H1 (cell line): ENCODE data around the gene STIM2. TPM values are rescaled to one million over a fixed set of nuclear protein-coding genes. Genes with fewer than 3 reads are reported as not detected.

Experiments
- CTCF ChIA-PET: fragments of 300-600 bp; sonication (Branson Sonifier 250); formaldehyde crosslinking; loops from one replicate; lab custom pipeline; 2021; ENCODE audit not compliant: partially characterized antibody; lab: Charles Lee
- POLR2A ChIA-PET: fragments of 300-600 bp; sonication (Branson Sonifier 250); formaldehyde crosslinking; loops from one replicate; lab custom pipeline; 2021; ENCODE audit warnings: inconsistent platforms; ENCODE audit not compliant: partially characterized antibody; lab: Charles Lee
- DNase-seq, 2 experiments: peaks; one replicate each; pipeline versions ENCODE4 v3.0.0 to v3.0.0-alpha.2; 2010 to 2022; ENCODE audit warnings: low spot score in 2 of 2, low read depth in 1 of 2, mixed read lengths in 1 of 2
- FAIRE-seq: peaks from 2 replicates; lab custom pipeline; 2011; peaks lifted over from hg19 to GRCh38; lab: Jason Lieb, UNC
- H2AFZ ChIP-seq: 2 replicates; pipeline ENCODE4 v1.8.1; 2012; ENCODE audit warnings: low read length, inconsistent platforms
- H2AK5ac ChIP-seq: 2 replicates; pipeline ENCODE4 v1.6.1; 2013; ENCODE audit warnings: low read depth, low read length
- H2BK120ac ChIP-seq: replicated peaks from 2 replicates; pipeline ENCODE3; 2013; ENCODE audit warnings: low read depth, low read length, inconsistent platforms
- H2BK12ac ChIP-seq: 2 replicates; pipeline ENCODE4 v1.6.1; 2013; ENCODE audit warnings: low read depth, low read length
- H2BK15ac ChIP-seq: 2 replicates; pipeline ENCODE4 v1.6.1; 2013; ENCODE audit warnings: low read length
- H2BK20ac ChIP-seq: 2 replicates; pipeline ENCODE4 v1.6.1; 2013; ENCODE audit warnings: low read length
- H2BK5ac ChIP-seq: 2 replicates; pipeline ENCODE4 v1.6.1; 2013; ENCODE audit warnings: low read depth, low read length
- H3K14ac ChIP-seq: 2 replicates; pipeline ENCODE4 v1.6.1; 2013; ENCODE audit warnings: inconsistent platforms; ENCODE audit not compliant: insufficient read length
- H3K18ac ChIP-seq: 2 replicates; pipeline ENCODE4 v1.6.1; 2013; ENCODE audit warnings: low read length; ENCODE audit errors: extremely low read depth
- H3K23ac ChIP-seq: 2 replicates; pipeline ENCODE4 v1.6.1; 2013; ENCODE audit warnings: inconsistent platforms; ENCODE audit not compliant: insufficient read length
- H3K23me2 ChIP-seq: 2 replicates; pipeline ENCODE4 v1.6.1; 2013; ENCODE audit warnings: low read depth, low read length
- H3K27ac ChIP-seq: 2 replicates; pipeline ENCODE4 v1.6.1; 2011; ENCODE audit warnings: low read depth, low read length, inconsistent platforms
- H3K27me3 ChIP-seq, 4 experiments: replicated peaks in 1 of 4; 1 replicate in 1 of 4; 2 replicates in 3 of 4; pipeline versions ENCODE4 v1.6.1 to v1.8.1; 2011 to 2013; ENCODE audit warnings: low read length in 3 of 4, mild to moderate bottlenecking in 3 of 4, inconsistent platforms in 2 of 4, mixed read lengths in 2 of 4, moderate library complexity in 1 of 4; ENCODE audit not compliant: control insufficient read depth in 3 of 4, insufficient read depth in 3 of 4; ENCODE audit errors: extremely low read depth in 1 of 4
- H3K36me3 ChIP-seq, 4 experiments: 2 replicates each; pipeline versions ENCODE4 v1.6.1 to v1.8.1; 2011 to 2013; ENCODE audit warnings: mild to moderate bottlenecking in 4 of 4, low read length in 3 of 4, moderate library complexity in 2 of 4, control low read depth in 1 of 4, inconsistent platforms in 1 of 4; ENCODE audit not compliant: insufficient read depth in 4 of 4, control insufficient read depth in 2 of 4
- H3K4ac ChIP-seq: replicated peaks from 2 replicates; pipeline ENCODE3; 2013; ENCODE audit warnings: low read length, low read depth, mixed read lengths, inconsistent platforms; ENCODE audit not compliant: insufficient read length
- H3K4me1 ChIP-seq, 4 experiments: replicated peaks in 1 of 4; 1 replicate in 1 of 4; 2 replicates in 3 of 4; pipeline versions ENCODE4 v1.6.1 to v1.8.1; 2011 to 2013; ENCODE audit warnings: low read length in 3 of 4, inconsistent platforms in 2 of 4, mixed read lengths in 1 of 4; ENCODE audit not compliant: insufficient read depth in 4 of 4, control insufficient read depth in 3 of 4
- H3K4me2 ChIP-seq, 2 experiments: 2 replicates each; pipeline versions ENCODE4 v1.6.1 to v1.8.1; 2011 to 2013; ENCODE audit warnings: low read depth in 2 of 2, low read length in 2 of 2, control low read depth in 1 of 2, inconsistent platforms in 1 of 2, mild to moderate bottlenecking in 1 of 2; ENCODE audit not compliant: insufficient read depth in 1 of 2
- H3K4me3 ChIP-seq, 4 experiments: fragments of 200-600, 300-600 bp in 1 of 4; sonication (generic), shearing (Covaris generic), sonication (Bioruptor Twin) in 1 of 4; 2 replicates each; pipeline versions ENCODE4 v1.5.1 to v1.8.1; 2011 to 2016; ENCODE audit warnings: low read length in 4 of 4, low read depth in 3 of 4, control low read depth in 2 of 4, inconsistent platforms in 2 of 4, mild to moderate bottlenecking in 2 of 4, mixed read lengths in 1 of 4, moderate library complexity in 1 of 4; ENCODE audit not compliant: insufficient read depth in 2 of 4; ENCODE audit errors: extremely low read depth in 1 of 4
- H3K56ac ChIP-seq: replicated peaks from 2 replicates; pipeline ENCODE3; 2013; ENCODE audit warnings: low read depth, mild to moderate bottlenecking, mixed read lengths, low read length, inconsistent platforms; ENCODE audit not compliant: insufficient read length
- H3K79me1 ChIP-seq: 2 replicates; pipeline ENCODE4 v1.6.1; 2013; ENCODE audit warnings: low read depth, low read length, control low read depth
- H3K79me2 ChIP-seq, 2 experiments: 2 replicates each; pipeline versions ENCODE4 v1.6.1 to v1.8.1; 2012 to 2013; ENCODE audit warnings: low read length in 2 of 2, mild to moderate bottlenecking in 2 of 2, inconsistent platforms in 1 of 2; ENCODE audit not compliant: insufficient read depth in 2 of 2, control insufficient read depth in 1 of 2
- H3K9ac ChIP-seq, 4 experiments: replicated peaks in 1 of 4; 1 replicate in 1 of 4; 2 replicates in 3 of 4; pipeline versions ENCODE4 v1.6.1 to v1.8.1; 2011 to 2013; ENCODE audit warnings: low read depth in 3 of 4, low read length in 3 of 4, control low read depth in 2 of 4, mild to moderate bottlenecking in 2 of 4, moderate library complexity in 2 of 4, inconsistent platforms in 1 of 4; ENCODE audit errors: extremely low read depth in 1 of 4
- H3K9me3 ChIP-seq, 2 experiments: 2 replicates each; pipeline versions ENCODE4 v1.6.1 to v1.8.1; 2012 to 2013; ENCODE audit warnings: mild to moderate bottlenecking in 2 of 2, moderate library complexity in 2 of 2, control low read depth in 1 of 2, inconsistent platforms in 1 of 2, low read depth in 1 of 2, low read length in 1 of 2, mixed read lengths in 1 of 2; ENCODE audit not compliant: insufficient read depth in 2 of 2
- H4K20me1 ChIP-seq, 2 experiments: replicated peaks in 1 of 2; 2 replicates each; pipeline versions ENCODE3 to v1.8.1; 2011 to 2013; ENCODE audit warnings: inconsistent platforms in 2 of 2, low read length in 2 of 2, mild to moderate bottlenecking in 1 of 2; ENCODE audit not compliant: insufficient read depth in 2 of 2, control insufficient read depth in 1 of 2
- H4K5ac ChIP-seq: 2 replicates; pipeline ENCODE4 v1.6.1; 2013; ENCODE audit warnings: low read length, low read depth, mixed read lengths, inconsistent platforms; ENCODE audit not compliant: insufficient read length
- H4K8ac ChIP-seq: 2 replicates; pipeline ENCODE4 v1.8.0; 2013; ENCODE audit warnings: mild to moderate bottlenecking, moderate library complexity, low read length, inconsistent platforms; ENCODE audit not compliant: insufficient read depth; ENCODE audit errors: extremely low read depth
- H4K91ac ChIP-seq: replicated peaks from 2 replicates; pipeline ENCODE3; 2013; ENCODE audit warnings: low read length, mixed read lengths, inconsistent platforms; ENCODE audit not compliant: insufficient read length
- CBX8 ChIP-seq: fragments of 300-800, 300-1000 bp; sonication (generic); IDR thresholded peaks from 2 replicates; pipeline ENCODE4 v1.7.1; 2016; ENCODE audit warnings: low read depth, low read length, borderline replicate concordance
- CEBPB ChIP-seq: IDR thresholded peaks from 2 replicates; pipeline ENCODE4 v1.6.1; 2012; ENCODE audit warnings: low read depth, low read length
- CHD1 ChIP-seq: IDR thresholded peaks from 2 replicates; pipeline ENCODE4 v1.6.1; 2012; ENCODE audit warnings: low read depth, low read length, improper control_type of control experiment
- EP300 ChIP-seq, 2 experiments: IDR thresholded peaks; 1 replicate in 1 of 2; 2 replicates in 1 of 2; pipeline ENCODE4 v1.6.1; 2011 to 2012; ENCODE audit warnings: low read depth in 2 of 2, low read length in 2 of 2, mild to moderate bottlenecking in 2 of 2, borderline replicate concordance in 1 of 2, inconsistent platforms in 1 of 2, moderate library complexity in 1 of 2
- KDM1A ChIP-seq: fragments of 200-600, 300-600 bp; sonication (generic); IDR thresholded peaks from 2 replicates; pipeline ENCODE4 v1.7.1; 2016; ENCODE audit warnings: mild to moderate bottlenecking, low read length, borderline replicate concordance
- MAFK ChIP-seq: IDR thresholded peaks from 2 replicates; pipeline ENCODE4 v1.6.1; 2012; ENCODE audit warnings: low read depth, mild to moderate bottlenecking, improper control_type of control experiment, low read length
- POLR2AphosphoS5 ChIP-seq: IDR thresholded peaks from 2 replicates; pipeline ENCODE4 v1.6.1; 2011; ENCODE audit warnings: low read depth, low read length
- RXRA ChIP-seq: IDR thresholded peaks from 2 replicates; pipeline ENCODE4 v1.6.1; 2011; ENCODE audit warnings: low read depth, mild to moderate bottlenecking, low read length, moderate library complexity; ENCODE audit not compliant: insufficient read depth
- SIN3A ChIP-seq, 2 experiments: IDR thresholded peaks in 1 of 2; conservative IDR thresholded peaks in 1 of 2; 2 replicates each; pipeline ENCODE4 v1.6.1; 2011 to 2012; ENCODE audit warnings: low read length in 2 of 2, improper control_type of control experiment in 1 of 2, low read depth in 1 of 2, mild to moderate bottlenecking in 1 of 2
- SIX5 ChIP-seq: IDR thresholded peaks from 2 replicates; pipeline ENCODE4 v1.6.1; 2011; ENCODE audit warnings: mild to moderate bottlenecking, low read depth, low read length
- SP1 ChIP-seq: IDR thresholded peaks from 2 replicates; pipeline ENCODE4 v1.6.1; 2011; ENCODE audit warnings: low read depth, low read length
- TCF12 ChIP-seq: IDR thresholded peaks from 2 replicates; pipeline ENCODE4 v1.6.1; 2011; ENCODE audit warnings: low read depth, mild to moderate bottlenecking, low read length
- WGBS, 2 experiments: shearing (Covaris generic) in 1 of 2; methylation state at CpG; one replicate each; pipeline versions ENCODE4 v1.1.6 to v1.1.7; 2013 to 2015; ENCODE audit warnings: low lambda C conversion rate in 2 of 2, mixed read lengths in 2 of 2, inconsistent platforms in 1 of 2, low coverage in 1 of 2, missing lambda C conversion rate in 1 of 2; ENCODE audit not compliant: insufficient replicate concordance in 2 of 2, insufficient coverage in 1 of 2, insufficient read length in 1 of 2; ENCODE audit errors: extremely low coverage in 1 of 2, missing lambda C conversion rate in 1 of 2; 5-methylcytosine and 5-hydroxymethylcytosine counted together
- polyA plus RNA-seq, 7 experiments: library from polyadenylated mRNA; depleted of rRNA in 3 of 7; stranded (reverse) in 5 of 7; unstranded in 2 of 7; fragments of >200 nt in 5 of 7; fragments of 200-250 nt in 2 of 7; gene quantifications; 1 replicate in 5 of 7; 2 replicates in 1 of 7; 4 replicates in 1 of 7; pipeline versions ENCODE4 v1.2.1 to v1.2.3, GENCODE V29; 2011 to 2013; ENCODE audit warnings: missing spikeins in 2 of 7, mixed read lengths in 2 of 7
- total RNA-seq: library from RNA; stranded (reverse); fragmentation: NEBNext Ultra II Directional; extraction: Animal tissue kit (Norgen Biotek cat#: 25700); gene quantifications from 2 replicates; pipeline ENCODE4 v1.2.1, GENCODE V29; 2021
- TF ChIP-seq, protein P1 (sequence below): IDR thresholded peaks from 2 replicates; pipeline ENCODE4 v1.6.1; 2012; ENCODE audit warnings: low read length, inconsistent platforms

Gene STIM2
- total and polyA plus RNA-seq, 2 of the 8 experiments (the other 6 are each of a cell fraction or from before 2014, with no cell fraction given) = 22.9 to 23.0 TPM

DNA sequence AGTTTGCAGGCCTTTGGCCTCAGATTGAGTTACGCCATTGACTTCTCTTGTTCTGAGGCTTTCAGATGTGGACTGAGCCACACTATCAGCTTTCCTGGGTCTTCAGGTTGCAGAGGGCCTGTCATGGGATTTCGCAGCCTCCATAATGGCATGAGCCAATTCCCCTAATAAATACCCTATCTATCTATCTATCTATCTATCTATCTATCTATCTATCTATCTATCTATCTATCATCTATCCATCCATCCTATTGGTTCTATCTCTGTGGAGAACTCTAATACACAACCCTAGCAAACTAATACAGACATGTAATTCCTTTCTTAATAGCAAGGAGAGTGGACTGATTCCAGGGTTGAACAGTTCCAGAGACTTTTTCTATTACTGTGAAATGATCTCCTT is 9.5 kb upstream of the STIM2 start:
- H4K91ac ChIP-seq = no peak overlapping the region
- FAIRE-seq = no peak
- no peak for TF ChIP-seq MAFK
- no peak for TF ChIP-seq SP1
- TF ChIP-seq SIX5 = no peak
- TF ChIP-seq RXRA = no peak
- TF ChIP-seq KDM1A = no peak
- no peak for TF ChIP-seq TCF12
- no peak for TF ChIP-seq POLR2AphosphoS5
- TF ChIP-seq, protein P1, sequence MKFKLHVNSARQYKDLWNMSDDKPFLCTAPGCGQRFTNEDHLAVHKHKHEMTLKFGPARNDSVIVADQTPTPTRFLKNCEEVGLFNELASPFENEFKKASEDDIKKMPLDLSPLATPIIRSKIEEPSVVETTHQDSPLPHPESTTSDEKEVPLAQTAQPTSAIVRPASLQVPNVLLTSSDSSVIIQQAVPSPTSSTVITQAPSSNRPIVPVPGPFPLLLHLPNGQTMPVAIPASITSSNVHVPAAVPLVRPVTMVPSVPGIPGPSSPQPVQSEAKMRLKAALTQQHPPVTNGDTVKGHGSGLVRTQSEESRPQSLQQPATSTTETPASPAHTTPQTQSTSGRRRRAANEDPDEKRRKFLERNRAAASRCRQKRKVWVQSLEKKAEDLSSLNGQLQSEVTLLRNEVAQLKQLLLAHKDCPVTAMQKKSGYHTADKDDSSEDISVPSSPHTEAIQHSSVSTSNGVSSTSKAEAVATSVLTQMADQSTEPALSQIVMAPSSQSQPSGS = no peak
- TF ChIP-seq CBX8 = no peak
- TF ChIP-seq SIN3A (conservative IDR thresholded peaks at IDR 0.05 in 1 of 2, IDR thresholded peaks at IDR 0.05 in 1 of 2; ENCODE audit: low read depth in 1 of 2, low read length in 2 of 2) = no peak
- TF ChIP-seq CEBPB = no peak
- TF ChIP-seq CHD1 = no peak
- no peak for TF ChIP-seq EP300 (IDR thresholded peaks at IDR 0.05; ENCODE audit: borderline replicate concordance in 1 of 2, low read depth in 2 of 2, low read length in 2 of 2)

More for the DNA sequence above, 9.5 kb upstream of the STIM2 start:
- no peaks in the 10 kb centered on the region for H3K4me1 ChIP-seq
- no peaks in the 10 kb centered on the region for H4K20me1 ChIP-seq
- H2BK20ac ChIP-seq = no peak overlapping the region
- no peak overlapping the region for H3K4ac ChIP-seq
- H2BK5ac ChIP-seq = no peak overlapping the region
- H3K56ac ChIP-seq = no peak overlapping the region
- H3K9ac ChIP-seq = no peak overlapping the region
- H3K27ac ChIP-seq = no peak overlapping the region
- H2BK15ac ChIP-seq = no peak overlapping the region
- DNase-seq = no peak
- no peak overlapping the region for H3K18ac ChIP-seq
- H2AK5ac ChIP-seq = no peak overlapping the region
- H3K27me3 ChIP-seq = no peaks in the 10 kb centered on the region
- no peak overlapping the region for H3K4me3 ChIP-seq
- POLR2A ChIA-PET = interaction anchor here (1.4 kb wide), 1 partner anchor 9 kb away, joined by 4 read pairs; the partner anchor contains the start of gene STIM2
- H3K4me2 ChIP-seq = no peak overlapping the region
- no peak overlapping the region for H4K5ac ChIP-seq
- no peak overlapping the region for H4K8ac ChIP-seq
- H3K9me3 ChIP-seq = no peaks in the 10 kb centered on the region
- 94% methylated on average over 2 of the region's 2 CpGs; no CpG with 5 or more reads in 1 of the 2 experiments for WGBS, 2 experiments
- no peak overlapping the region for H2BK12ac ChIP-seq
- H3K79me2 ChIP-seq = no peaks in the 10 kb centered on the region
- no peak overlapping the region for H2AFZ ChIP-seq
- CTCF ChIA-PET = no interaction called here
- H3K23ac ChIP-seq = no peak overlapping the region
- H3K14ac ChIP-seq = no peak overlapping the region
- no peak overlapping the region for H2BK120ac ChIP-seq
- no peaks in the 10 kb centered on the region for H3K36me3 ChIP-seq
- H3K23me2 ChIP-seq = no peaks in the 10 kb centered on the region
- no peaks in the 10 kb centered on the region for H3K79me1 ChIP-seq
